H9 (cell line): Measurements from ENCODE around the gene KCTD21. TPM values are rescaled to one million over a fixed set of nuclear protein-coding genes. Genes with fewer than 3 reads are reported as not detected.

Source experiments
- DNase-seq: peaks from one replicate; pipeline ENCODE4 v3.0.0-alpha.2; 2017
- H2AFZ ChIP-seq: one replicate; pipeline ENCODE4 v1.6.1; 2013; ENCODE audit warnings: mild to moderate bottlenecking, low read length, control low read depth, moderate library complexity
- H2AK5ac ChIP-seq: 2 replicates; pipeline ENCODE4 v1.6.1; 2013; ENCODE audit warnings: low read length, control low read depth, mixed read lengths; ENCODE audit not compliant: insufficient read length
- H2BK120ac ChIP-seq: one replicate; pipeline ENCODE4 v1.6.1; 2013; ENCODE audit warnings: low read depth, mild to moderate bottlenecking, low read length, control low read depth, inconsistent platforms; ENCODE audit not compliant: poor library complexity, severe bottlenecking
- H2BK12ac ChIP-seq: 2 replicates; pipeline ENCODE4 v1.6.1; 2013; ENCODE audit warnings: low read length, control low read depth, mixed read lengths, low read depth; ENCODE audit not compliant: insufficient read length
- H2BK15ac ChIP-seq: 2 replicates; pipeline ENCODE4 v1.6.1; 2013; ENCODE audit warnings: low read depth, low read length, control low read depth
- H2BK20ac ChIP-seq: one replicate; pipeline ENCODE4 v1.6.1; 2013; ENCODE audit warnings: low read depth, mild to moderate bottlenecking, low read length, control low read depth, inconsistent platforms; ENCODE audit not compliant: poor library complexity, severe bottlenecking
- H2BK5ac ChIP-seq: 2 replicates; pipeline ENCODE4 v1.6.1; 2013; ENCODE audit warnings: low read length, control low read depth, mixed read lengths; ENCODE audit not compliant: insufficient read length
- H3K14ac ChIP-seq: 2 replicates; pipeline ENCODE4 v1.6.1; 2013; ENCODE audit warnings: low read length, control low read depth; ENCODE audit not compliant: insufficient read depth
- H3K18ac ChIP-seq: 2 replicates; pipeline ENCODE4 v1.6.1; 2013; ENCODE audit warnings: low read depth, mild to moderate bottlenecking, mixed read lengths, low read length, control low read depth; ENCODE audit not compliant: insufficient read length
- H3K23ac ChIP-seq: 2 replicates; pipeline ENCODE4 v1.6.1; 2013; ENCODE audit warnings: low read length, control low read depth, mixed read lengths, low read depth; ENCODE audit not compliant: insufficient read length
- H3K23me2 ChIP-seq: 2 replicates; pipeline ENCODE4 v1.6.1; 2013; ENCODE audit warnings: low read depth, mild to moderate bottlenecking, mixed read lengths, low read length, control low read depth; ENCODE audit not compliant: insufficient read length, poor library complexity, severe bottlenecking
- H3K27ac ChIP-seq: 2 replicates; pipeline ENCODE4 v1.5.1; 2013; ENCODE audit warnings: low read length, control low read depth, mixed read lengths, low read depth; ENCODE audit not compliant: insufficient read length
- H3K27me3 ChIP-seq: 2 replicates; pipeline ENCODE4 v1.6.1; 2013; ENCODE audit warnings: low read length, control low read depth, inconsistent platforms; ENCODE audit not compliant: insufficient read depth
- H3K4ac ChIP-seq: 2 replicates; pipeline ENCODE4 v1.6.1; 2013; ENCODE audit warnings: low read depth, mild to moderate bottlenecking, control low read depth, inconsistent platforms, low read length, moderate library complexity
- H3K4me1 ChIP-seq: 2 replicates; pipeline ENCODE4 v1.6.1; 2013; ENCODE audit warnings: low read length, control low read depth, inconsistent platforms; ENCODE audit not compliant: insufficient read depth
- H3K4me2 ChIP-seq: 2 replicates; pipeline ENCODE4 v1.6.1; 2013; ENCODE audit warnings: low read length, control low read depth, mixed read lengths; ENCODE audit not compliant: insufficient read length, insufficient read depth
- H3K56ac ChIP-seq: 2 replicates; pipeline ENCODE4 v1.6.1; 2013; ENCODE audit warnings: low read depth, mild to moderate bottlenecking, mixed read lengths, low read length, control low read depth; ENCODE audit not compliant: insufficient read length
- H3K79me1 ChIP-seq: 2 replicates; pipeline ENCODE4 v1.6.1; 2013; ENCODE audit warnings: low read depth, mild to moderate bottlenecking, moderate library complexity, low read length, control low read depth, inconsistent platforms; ENCODE audit not compliant: insufficient read depth, poor library complexity, severe bottlenecking
- H3K79me2 ChIP-seq: 2 replicates; pipeline ENCODE4 v1.6.1; 2013; ENCODE audit warnings: low read length, control low read depth, inconsistent platforms; ENCODE audit not compliant: insufficient read depth
- H3K9ac ChIP-seq: 2 replicates; pipeline ENCODE4 v1.6.1; 2013; ENCODE audit warnings: low read length, control low read depth, mixed read lengths; ENCODE audit not compliant: insufficient read length; ENCODE audit errors: extremely low read depth
- H3K9me3 ChIP-seq: one replicate; pipeline ENCODE4 v1.6.1; 2013; ENCODE audit warnings: low read depth, low read length, inconsistent platforms; ENCODE audit not compliant: control insufficient read depth
- H3T11ph ChIP-seq: one replicate; pipeline ENCODE4 v1.6.1; 2013; ENCODE audit warnings: mild to moderate bottlenecking, low read length, control low read depth, inconsistent platforms
- H4K20me1 ChIP-seq: one replicate; pipeline ENCODE4 v1.6.1; 2013; ENCODE audit not compliant: control insufficient read depth, insufficient read length, insufficient read depth
- H4K5ac ChIP-seq: 2 replicates; pipeline ENCODE4 v1.6.1; 2013; ENCODE audit warnings: low read depth, mild to moderate bottlenecking, mixed read lengths, low read length, control low read depth; ENCODE audit not compliant: insufficient read length
- H4K8ac ChIP-seq: replicated peaks from 2 replicates; pipeline ENCODE4 v1.6.1; 2013; ENCODE audit warnings: low read length, control low read depth, mixed read lengths, low read depth; ENCODE audit not compliant: insufficient read length
- H4K91ac ChIP-seq: 2 replicates; pipeline ENCODE4 v1.6.1; 2013; ENCODE audit warnings: low read depth, mild to moderate bottlenecking, moderate library complexity, mixed read lengths, low read length, control low read depth; ENCODE audit not compliant: insufficient read length
- H3K27ac Mint-ChIP-seq, 3 experiments: 2 replicates in 2 of 3; 3 replicates in 1 of 3; pipeline ENCODE4 v1.8.0; 2020 to 2021; ENCODE audit warnings: mixed read lengths in 3 of 3, mild to moderate bottlenecking in 1 of 3, moderate library complexity in 1 of 3
- H3K27me3 Mint-ChIP-seq: 2 replicates; pipeline ENCODE4 v1.8.0; 2021; ENCODE audit warnings: low read depth, mild to moderate bottlenecking, moderate library complexity, mixed read lengths
- H3K36me3 Mint-ChIP-seq, 3 experiments: 2 replicates in 2 of 3; 3 replicates in 1 of 3; pipeline ENCODE4 v1.8.0; 2020 to 2021; ENCODE audit warnings: low read depth in 3 of 3, mixed read lengths in 3 of 3; ENCODE audit not compliant: insufficient read depth in 1 of 3
- H3K4me1 Mint-ChIP-seq, 2 experiments: 2 replicates each; pipeline ENCODE4 v1.8.0; 2020; ENCODE audit warnings: mixed read lengths in 2 of 2
- H3K4me3 Mint-ChIP-seq, 2 experiments: 2 replicates in 1 of 2; 3 replicates in 1 of 2; pipeline ENCODE4 v1.8.0; 2020 to 2021; ENCODE audit warnings: mild to moderate bottlenecking in 2 of 2, mixed read lengths in 2 of 2, moderate library complexity in 1 of 2
- H3K9me3 Mint-ChIP-seq, 2 experiments: 2 replicates in 1 of 2; 3 replicates in 1 of 2; pipeline ENCODE4 v1.8.0; 2020; ENCODE audit warnings: mild to moderate bottlenecking in 2 of 2, mixed read lengths in 2 of 2, moderate library complexity in 1 of 2
- WGBS: extraction: QIAGEN DNeasy Blood & Tissue Kit; methylation state at CpG from one replicate; pipeline ENCODE4 v1.1.7; 2013; ENCODE audit warnings: missing lambda C conversion rate, low lambda C conversion rate, mixed read lengths; ENCODE audit not compliant: insufficient read length; ENCODE audit errors: extremely low coverage; 5-methylcytosine and 5-hydroxymethylcytosine counted together
- total RNA-seq: library from RNA; stranded (reverse); gene quantifications from 2 replicates; pipeline ENCODE4 v1.2.1, GENCODE V29; 2021
- TF ChIP-seq, protein P1 (sequence below): fragments of 200-600 bp; sonication (generic); conservative IDR thresholded peaks from 3 replicates; pipeline ENCODE4 v1.8.0; 2021; ENCODE audit warnings: antibody characterized with exemption, mild to moderate bottlenecking

Gene KCTD21
- total RNA-seq, 1 experiment from 2014 or later, result 4.0 TPM

DNA sequence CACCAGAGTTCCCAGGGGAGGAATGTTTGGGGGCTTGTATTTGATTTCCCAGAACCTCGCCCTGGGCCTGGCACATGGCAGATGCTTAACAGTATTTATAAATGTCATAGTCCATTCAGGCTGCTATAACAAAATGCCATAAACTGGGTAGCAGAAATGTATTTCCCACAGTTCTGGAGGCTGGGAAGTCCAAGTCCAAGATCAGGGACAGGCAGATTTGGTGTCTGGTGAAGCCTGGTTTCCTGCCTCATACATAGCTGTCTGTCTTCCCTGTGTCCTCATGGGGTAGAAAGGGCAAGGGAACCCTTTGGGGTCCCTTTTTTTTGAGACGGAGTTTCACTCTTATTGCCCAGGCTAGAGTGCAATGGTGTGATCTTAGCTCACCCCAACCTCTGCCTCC lies 24.0 kb downstream of the KCTD21 start:
- Histone ChIP-seq H4K91ac (no peak overlapping the region), H3K14ac (no peak overlapping the region), H3K27ac (no peak overlapping the region), H3K79me1 (no peaks in the 10 kb centered on the region), H3K18ac (no peak overlapping the region), H2BK120ac (no peak overlapping the region), H4K20me1 (no peaks in the 10 kb centered on the region), H3K4me2 (no peak overlapping the region), H2AK5ac (no peak overlapping the region), H3T11ph (no peak overlapping the region), H3K9me3 (no peaks in the 10 kb centered on the region), H3K4ac (no peak overlapping the region), H3K23me2 (no peaks in the 10 kb centered on the region), H3K9ac (no peak overlapping the region), H2BK12ac (no peak overlapping the region), H2AFZ (no peak overlapping the region), H4K5ac (no peak overlapping the region), H4K8ac (no peak overlapping the region), H2BK5ac (no peak overlapping the region), H3K23ac (no peak overlapping the region), H3K27me3 (no peaks in the 10 kb centered on the region), H3K79me2 (no peaks in the 10 kb centered on the region), H2BK20ac (no peak overlapping the region), H3K56ac (no peak overlapping the region), H3K4me1 (no peaks in the 10 kb centered on the region), H2BK15ac (no peak overlapping the region)
- Mint-ChIP-seq H3K27me3 (peaks cover 4% of the 10 kb centered on the region), H3K4me3 (no peak overlapping the region), H3K27ac (no peak overlapping the region), H3K4me1 (peaks cover 0 to 6% of the 10 kb centered on the region in 2 experiments; a peak in 2 of 4 replicates), H3K36me3 (no peaks in the 10 kb centered on the region), H3K9me3 (no peaks in the 10 kb centered on the region; a peak in 1 of 5 replicates)
- TF ChIP-seq, protein P1, sequence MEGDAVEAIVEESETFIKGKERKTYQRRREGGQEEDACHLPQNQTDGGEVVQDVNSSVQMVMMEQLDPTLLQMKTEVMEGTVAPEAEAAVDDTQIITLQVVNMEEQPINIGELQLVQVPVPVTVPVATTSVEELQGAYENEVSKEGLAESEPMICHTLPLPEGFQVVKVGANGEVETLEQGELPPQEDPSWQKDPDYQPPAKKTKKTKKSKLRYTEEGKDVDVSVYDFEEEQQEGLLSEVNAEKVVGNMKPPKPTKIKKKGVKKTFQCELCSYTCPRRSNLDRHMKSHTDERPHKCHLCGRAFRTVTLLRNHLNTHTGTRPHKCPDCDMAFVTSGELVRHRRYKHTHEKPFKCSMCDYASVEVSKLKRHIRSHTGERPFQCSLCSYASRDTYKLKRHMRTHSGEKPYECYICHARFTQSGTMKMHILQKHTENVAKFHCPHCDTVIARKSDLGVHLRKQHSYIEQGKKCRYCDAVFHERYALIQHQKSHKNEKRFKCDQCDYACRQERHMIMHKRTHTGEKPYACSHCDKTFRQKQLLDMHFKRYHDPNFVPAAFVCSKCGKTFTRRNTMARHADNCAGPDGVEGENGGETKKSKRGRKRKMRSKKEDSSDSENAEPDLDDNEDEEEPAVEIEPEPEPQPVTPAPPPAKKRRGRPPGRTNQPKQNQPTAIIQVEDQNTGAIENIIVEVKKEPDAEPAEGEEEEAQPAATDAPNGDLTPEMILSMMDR, result no peak
- DNase-seq, result no peak
- WGBS, result no CpG with 5 or more reads among the region's 2 CpGs
